HG03095 (cell line): Measurements from ENCODE around the gene SH3D19.
A peak's percentile ranks its signal among the peaks of the same experiment; 100 is the strongest.
"Not testable (repeated sequence)": the region's sequence is repeated elsewhere in the genome, so short reads cannot be mapped to it uniquely, and the experiment has no call there.

Experiments used
- ATAC-seq: cut with Tn5 transposase; IDR thresholded peaks from one replicate; pipeline ENCODE4 v1.9.1; 2021; ENCODE audit warnings: moderate library complexity; ENCODE audit not compliant: unreplicated experiment

Gene SH3D19

GRCh38 chr4:151103758-151104157 is 221.6 kb downstream of the SH3D19 start:
- ATAC-seq: no peak

GRCh38 chr4:151100531-151100930 is 224.9 kb downstream of the SH3D19 start:
- ATAC-seq: no peak

- no peak for ATAC-seq
These were observed 225.4 kb downstream of the SH3D19 start for GRCh38 chr4:151099976-151100417.

GRCh38 chr4:151099229-151099975 is 226.0 kb downstream of the SH3D19 start, which contains the start of gene RPS3A:
RPS3A (plus strand) TSS chr4:151099628; CDS start chr4:151099653, 25 bp downstream.
- ATAC-seq: peak; percentile 93

- ATAC-seq: no peak
These were observed 226.5 kb downstream of the SH3D19 start for GRCh38 chr4:151098979-151099228.

GRCh38 chr4:151097759-151098158 is 227.6 kb downstream of the SH3D19 start:
- ATAC-seq: no peak

GRCh38 chr4:151095142-151095541 is 230.3 kb downstream of the SH3D19 start:
- no peak for ATAC-seq

GRCh38 chr4:151094290-151094751 is 231.1 kb downstream of the SH3D19 start:
- ATAC-seq: no peak

- ATAC-seq: no peak
These were observed 232.2 kb downstream of the SH3D19 start for GRCh38 chr4:151093203-151093602.

- no peak for ATAC-seq
These were observed 232.9 kb downstream of the SH3D19 start for GRCh38 chr4:151092488-151092887.

GRCh38 chr4:151091047-151091446 is 234.4 kb downstream of the SH3D19 start:
- ATAC-seq: no peak

- no peak for ATAC-seq
These were observed 237.9 kb downstream of the SH3D19 start for GRCh38 chr4:151087467-151087866.

- not testable (repeated sequence) for ATAC-seq
These were observed 247.4 kb downstream of the SH3D19 start for GRCh38 chr4:151077978-151078377.

- no peak for ATAC-seq
These were observed 250.9 kb downstream of the SH3D19 start for GRCh38 chr4:151074416-151074916.
